H7 (cell line): Measurements from ENCODE around the gene C12orf50. TPM values are rescaled to one million over a fixed set of nuclear protein-coding genes. Genes with fewer than 3 reads are reported as not detected.
"Not testable (repeated sequence)": the region's sequence is repeated elsewhere in the genome, so short reads cannot be mapped to it uniquely, and the experiment has no call there.

ENCODE experiments used
- DNase-seq: peaks from one replicate; pipeline ENCODE4 v3.0.0; 2012
- H3K27me3 ChIP-seq: 2 replicates; pipeline ENCODE4 v1.6.0; 2011; ENCODE audit warnings: mild to moderate bottlenecking, low read length; ENCODE audit not compliant: control insufficient read depth, insufficient read depth
- H3K36me3 ChIP-seq: replicated peaks from 2 replicates; pipeline ENCODE4 v1.5.1; 2011; ENCODE audit warnings: low read length; ENCODE audit not compliant: control insufficient read depth, insufficient read depth
- H3K4me3 ChIP-seq: 2 replicates; pipeline ENCODE4 v1.5.1; 2011; ENCODE audit warnings: low read depth, mild to moderate bottlenecking, control low read depth, low read length, moderate library complexity; ENCODE audit not compliant: insufficient read depth
- total RNA-seq: library from RNA; depleted of rRNA; stranded (reverse); fragments of >200 nt; shearing (Covaris generic); gene quantifications from 2 replicates; pipeline ENCODE4 v1.2.3, GENCODE V29; 2014; rRNA removed

Gene C12orf50
- total RNA-seq, result not detected in 2 replicates

DNA sequence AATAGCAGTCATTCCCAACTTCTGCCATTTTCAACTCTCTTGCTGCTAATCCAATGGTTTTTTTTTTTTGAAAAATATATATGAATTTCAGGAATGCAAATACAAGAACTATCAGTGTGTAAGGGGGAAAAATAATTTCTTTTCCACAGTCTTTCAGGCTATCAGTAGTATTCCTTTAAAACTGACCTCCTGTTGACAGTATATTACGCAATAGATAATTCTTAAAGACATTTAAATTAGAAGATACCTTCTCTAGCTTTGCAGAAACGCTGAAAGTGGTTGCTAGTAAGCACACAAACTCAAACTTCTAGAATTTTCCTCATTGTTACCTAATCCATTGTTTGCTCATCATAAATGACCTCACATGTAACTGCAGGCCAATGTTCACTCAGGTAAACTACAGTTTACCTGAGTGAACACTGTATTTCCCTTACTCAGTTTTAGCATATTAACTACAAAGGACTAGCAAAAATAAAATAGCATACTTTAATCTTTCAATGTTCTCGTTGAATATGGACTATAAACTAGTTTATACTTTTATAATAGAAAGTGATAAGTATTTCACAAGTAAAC, at the start of gene C12orf50:
C12orf50 (minus strand) TSS at position 309 of the 573 bp plus-strand sequence. CDS start 2,439 bp downstream, outside the sequence.
- H3K27me3 ChIP-seq, result no peaks in the 10 kb centered on the region
- H3K36me3 ChIP-seq, result no peaks in the 10 kb centered on the region
- no peak within 1 kb of the TSS for H3K4me3 ChIP-seq
- DNase-seq, result no peak

DNA sequence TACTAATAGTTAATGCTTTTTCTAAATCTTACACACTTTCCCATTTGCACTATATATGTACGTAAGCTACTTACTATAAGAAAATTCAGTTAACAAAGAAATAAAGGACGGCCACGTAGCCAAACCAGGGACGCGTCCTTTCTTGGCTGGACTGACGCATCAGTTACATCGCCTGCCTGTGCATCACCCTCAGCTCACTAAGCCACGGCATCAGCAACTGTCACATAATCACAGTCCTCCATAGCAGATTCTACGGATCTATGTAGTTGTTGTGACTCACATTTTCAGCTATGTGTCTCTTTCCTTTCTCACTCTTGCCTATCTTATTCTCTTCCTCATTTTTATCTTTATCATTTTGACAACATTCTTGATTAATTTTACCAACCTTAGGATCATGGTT, 38.1 kb upstream of the C12orf50 start:
- no peaks in the 10 kb centered on the region for H3K27me3 ChIP-seq
- no peaks in the 10 kb centered on the region for H3K36me3 ChIP-seq
- no peak overlapping the region for H3K4me3 ChIP-seq
- no peak for DNase-seq

DNA sequence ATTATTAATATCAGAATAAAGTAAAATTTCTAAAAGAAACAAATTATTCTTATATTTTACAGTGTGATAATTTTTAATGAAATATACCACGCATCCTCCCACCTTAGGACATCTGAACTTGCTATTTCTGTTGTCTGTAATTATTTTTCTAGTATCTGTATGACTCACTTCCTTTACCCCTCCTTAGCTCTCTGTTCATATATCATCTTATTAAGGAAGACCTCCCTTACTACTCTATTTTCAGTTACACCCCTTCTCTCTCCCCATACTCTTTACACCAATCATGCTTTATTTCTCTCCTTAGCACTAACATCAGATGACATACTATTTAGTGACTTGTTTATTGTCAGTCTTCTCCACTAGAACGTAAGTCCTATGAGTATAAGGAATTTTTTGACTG, 34.2 kb upstream of the C12orf50 start:
- Histone ChIP-seq H3K4me3 (no peak overlapping the region), H3K27me3 (no peaks in the 10 kb centered on the region), H3K36me3 (no peaks in the 10 kb centered on the region)
- no peak for DNase-seq

GRCh38 chr12:88062474-88062873, 33.3 kb upstream of the C12orf50 start:
- Histone ChIP-seq H3K36me3 (no peaks in the 10 kb centered on the region), H3K27me3 (no peaks in the 10 kb centered on the region), H3K4me3 (no peak overlapping the region)
- no peak for DNase-seq

DNA sequence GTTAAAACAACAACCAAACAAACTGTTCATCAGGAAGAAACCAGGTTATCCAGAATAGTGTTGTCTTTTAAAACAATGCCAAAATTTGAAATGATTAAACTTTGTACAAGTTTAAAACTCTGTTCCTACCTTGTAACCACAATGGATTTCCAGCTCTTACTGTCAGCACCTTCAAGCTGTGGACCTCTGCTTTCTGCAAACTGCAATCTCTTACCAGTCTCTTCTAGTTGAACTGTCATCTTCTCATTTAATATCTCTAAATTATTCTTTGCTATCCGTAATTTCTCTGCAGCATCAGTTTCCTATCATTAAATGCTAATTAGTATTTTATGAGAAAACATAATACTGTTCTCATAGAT, 29.5 kb upstream of the C12orf50 start:
- H3K27me3 ChIP-seq, result no peaks in the 10 kb centered on the region
- H3K36me3 ChIP-seq, result no peaks in the 10 kb centered on the region
- H3K4me3 ChIP-seq, result no peak overlapping the region
- DNase-seq, result no peak

DNA sequence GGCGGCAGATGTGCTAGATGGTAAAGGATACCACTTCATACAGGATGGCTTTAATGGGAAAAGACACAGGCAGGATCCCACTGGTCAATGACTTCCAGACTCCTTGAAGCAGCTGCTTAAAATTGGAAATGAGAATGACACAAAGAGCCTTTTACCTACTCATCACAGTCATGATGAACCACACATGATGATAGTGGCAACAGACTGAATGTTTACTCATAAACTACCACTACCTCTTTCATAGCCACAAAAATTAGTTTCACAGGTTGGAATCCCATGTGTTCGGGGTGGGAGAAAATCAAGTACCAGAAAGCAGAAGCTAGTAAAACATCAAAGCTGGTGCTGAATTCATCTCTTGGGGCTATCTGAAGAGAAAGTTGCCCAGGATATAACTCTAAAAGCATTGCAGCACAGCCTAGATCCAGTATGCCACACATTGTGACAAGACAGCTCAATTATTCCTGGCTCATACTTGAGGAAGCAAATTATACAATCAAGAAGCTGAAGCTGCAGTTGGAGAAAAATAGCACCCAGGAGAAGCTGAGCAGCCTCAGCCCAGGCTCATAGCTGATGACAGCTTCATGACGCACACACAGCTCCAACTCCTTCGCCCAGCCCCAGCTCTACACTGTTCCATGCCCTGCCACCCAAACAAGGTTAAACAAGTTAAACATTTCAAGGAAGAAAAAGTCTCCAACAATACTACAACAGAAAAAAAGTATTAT, 29.0 kb upstream of the C12orf50 start:
- no peaks in the 10 kb centered on the region for H3K36me3 ChIP-seq
- no peaks in the 10 kb centered on the region for H3K27me3 ChIP-seq
- DNase-seq, result no peak
- no peak overlapping the region for H3K4me3 ChIP-seq

DNA sequence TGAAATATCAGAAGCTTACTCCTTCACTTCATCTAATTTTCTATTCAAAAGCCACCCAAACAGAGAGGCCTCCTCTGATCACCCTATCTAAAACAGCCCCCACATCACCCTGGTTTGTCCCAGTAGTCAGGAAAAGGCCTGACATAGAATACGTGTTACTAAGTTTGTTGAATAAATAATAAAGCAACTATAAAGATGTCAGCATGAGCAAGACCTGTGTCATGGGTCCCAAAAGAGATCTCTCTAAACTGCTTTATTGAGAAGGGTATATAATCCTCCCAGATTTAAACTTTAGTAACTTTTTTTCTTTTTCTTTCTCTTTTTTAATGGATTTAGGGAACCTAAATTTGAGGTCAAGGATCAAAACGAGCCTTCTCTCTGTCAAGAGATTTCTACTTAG, 27.4 kb upstream of the C12orf50 start:
- H3K4me3 ChIP-seq, result no peak overlapping the region
- H3K27me3 ChIP-seq, result no peaks in the 10 kb centered on the region
- no peak for DNase-seq
- H3K36me3 ChIP-seq, result no peaks in the 10 kb centered on the region

GRCh38 chr12:88052686-88053085, 23.5 kb upstream of the C12orf50 start:
- no peak overlapping the region for H3K4me3 ChIP-seq
- H3K36me3 ChIP-seq, result peaks cover 1% of the 10 kb centered on the region; the same call in 1 of the 2 replicates
- H3K27me3 ChIP-seq, result no peaks in the 10 kb centered on the region
- DNase-seq, result no peak

DNA sequence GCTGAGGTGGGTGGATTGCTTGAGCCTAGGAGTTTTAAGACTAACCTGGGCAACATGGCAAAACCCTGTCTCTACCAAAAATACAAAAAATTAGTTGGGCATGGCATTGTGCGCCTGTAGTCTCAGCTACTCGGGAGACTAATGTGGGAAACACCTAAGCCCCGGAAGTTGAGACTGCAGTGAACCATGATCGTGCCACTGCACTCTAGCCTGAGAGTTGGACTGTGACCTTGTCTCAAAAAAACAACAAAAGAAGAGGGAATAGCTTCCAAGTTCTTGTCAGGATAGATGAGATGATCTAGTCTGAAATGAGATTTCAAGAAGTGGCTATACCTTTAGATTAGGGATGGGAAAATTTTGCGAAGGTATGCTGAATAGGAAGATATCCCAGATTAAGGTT, 14.8 kb upstream of the C12orf50 start:
- Histone ChIP-seq H3K36me3 (peaks cover 16% of the 10 kb centered on the region), H3K4me3 (no peak overlapping the region), H3K27me3 (no peaks in the 10 kb centered on the region)
- DNase-seq, result no peak

DNA sequence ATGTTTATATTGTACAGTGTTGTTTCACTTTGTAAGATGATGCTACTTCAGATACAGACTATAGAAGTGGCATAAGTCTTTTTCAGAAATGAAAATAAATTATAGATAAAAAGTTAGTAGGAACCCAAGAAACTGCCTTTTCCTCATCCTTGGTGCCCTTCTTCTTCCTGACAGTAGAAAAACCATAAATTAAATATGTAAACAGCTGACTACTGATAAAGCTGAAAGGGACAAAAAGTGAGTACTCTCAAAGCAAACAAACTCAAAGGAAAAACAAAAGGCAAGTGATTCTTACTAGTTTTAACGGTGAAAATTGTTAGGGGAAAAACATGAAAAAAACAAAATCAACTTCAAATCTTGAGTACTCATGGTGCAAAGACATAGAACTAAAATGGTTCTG, 8.6 kb upstream of the C12orf50 start:
- no peak for DNase-seq

DNA sequence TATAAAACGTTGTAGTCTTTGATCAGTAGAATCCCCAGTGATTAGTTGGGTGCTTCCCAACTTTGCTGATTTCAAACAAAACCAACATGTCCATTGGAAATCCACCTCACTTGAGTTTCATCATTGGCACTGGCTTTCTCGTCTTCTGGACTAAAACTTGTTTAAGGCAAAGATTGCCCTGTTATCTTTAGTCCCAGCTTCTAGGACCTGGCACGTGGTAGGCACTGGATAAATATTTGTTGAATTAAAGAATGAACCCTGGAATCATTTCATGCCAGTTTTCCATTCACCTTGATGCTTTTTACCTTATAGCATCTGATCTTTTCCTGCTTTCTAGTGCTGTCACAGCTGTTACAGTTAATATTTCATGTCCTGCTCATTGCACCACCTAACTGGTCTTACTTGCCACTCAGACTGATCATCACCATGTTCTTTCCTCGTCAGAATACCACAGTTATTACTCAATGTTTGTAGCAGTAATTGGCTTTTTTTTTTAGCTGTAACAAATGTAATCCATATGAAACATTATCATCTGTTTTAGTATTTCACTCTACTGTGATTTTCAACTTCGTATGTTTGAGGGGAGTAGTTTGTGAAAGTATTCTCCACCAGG, 7.3 kb upstream of the C12orf50 start:
- H3K27me3 ChIP-seq, result no peaks in the 10 kb centered on the region
- DNase-seq, result no peak
- no peaks in the 10 kb centered on the region for H3K36me3 ChIP-seq
- H3K4me3 ChIP-seq, result peak overlapping the region; percentile 86; the same call in 1 of the 2 replicates

More for the DNA sequence above, 8.6 kb upstream of the C12orf50 start:
- Histone ChIP-seq H3K27me3 (no peaks in the 10 kb centered on the region), H3K4me3 (no peak overlapping the region), H3K36me3 (no peaks in the 10 kb centered on the region)

GRCh38 chr12:88035907-88036289, 6.7 kb upstream of the C12orf50 start:
- peak overlapping the region; percentile 86 for H3K4me3 ChIP-seq
- peak; percentile 7 for DNase-seq

DNA sequence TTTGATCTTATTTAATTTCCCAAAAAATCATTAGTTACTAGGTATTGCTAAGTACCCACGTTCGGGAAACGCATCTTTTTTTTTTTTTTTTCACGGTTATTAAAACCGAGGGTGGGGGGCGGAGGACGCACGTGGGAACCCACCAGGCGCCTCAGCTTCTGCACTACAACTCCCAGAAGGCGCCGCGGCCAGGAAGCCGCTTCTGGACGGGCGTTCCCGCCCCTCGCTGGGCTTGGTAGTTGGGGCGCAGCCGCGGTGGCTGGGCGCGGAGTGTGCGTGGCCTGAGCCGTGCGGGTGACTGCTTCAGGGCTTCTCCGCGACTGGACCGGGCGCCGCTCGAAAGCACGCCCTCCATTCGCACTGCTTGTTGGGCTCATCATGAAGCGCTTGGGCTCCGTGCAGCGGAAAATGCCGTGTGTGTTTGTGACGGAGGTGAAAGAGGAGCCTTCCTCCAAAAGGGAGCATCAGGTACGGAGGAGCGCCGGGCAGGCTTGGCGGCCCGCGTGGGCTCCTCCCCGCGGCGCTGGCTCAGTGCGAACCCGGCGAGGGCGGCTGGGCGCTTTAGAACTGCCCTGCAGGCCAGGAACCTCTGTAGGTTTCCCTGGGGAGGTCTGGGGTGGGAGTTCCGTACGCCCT, 6.2 kb upstream of the C12orf50 start:
- DNase-seq, result peak; percentile 83
- H3K4me3 ChIP-seq, result peak overlapping the region; percentile 86
- H3K36me3 ChIP-seq, result no peaks in the 10 kb centered on the region
- no peaks in the 10 kb centered on the region for H3K27me3 ChIP-seq

More at GRCh38 chr12:88035907-88036289, 6.7 kb upstream of the C12orf50 start:
- H3K36me3 ChIP-seq, result no peaks in the 10 kb centered on the region
- no peaks in the 10 kb centered on the region for H3K27me3 ChIP-seq

GRCh38 chr12:88031161-88031560, 2.0 kb upstream of the C12orf50 start:
- H3K4me3 ChIP-seq, H3K27me3 ChIP-seq, H3K36me3 ChIP-seq, DNase-seq: not testable (repeated sequence)

GRCh38 chr12:88026196-88026595, 3.0 kb downstream of the C12orf50 start:
- no peak for DNase-seq
- Histone ChIP-seq H3K36me3 (no peaks in the 10 kb centered on the region), H3K27me3 (no peaks in the 10 kb centered on the region), H3K4me3 (no peak overlapping the region)
